Muscle layer of colon (tissue), 2 donors: ENCODE measurements around the gene IGFBP4.
A peak's percentile ranks its signal among the peaks of the same experiment; 100 is the strongest.

Source experiments
- H3K27ac ChIP-seq: one replicate; pipeline ENCODE4 v1.7.0; 2013; ENCODE audit warnings: low read depth, mild to moderate bottlenecking, low read length, moderate library complexity
- H3K27me3 ChIP-seq, 2 donors: one replicate each; pipeline ENCODE4 v1.7.0; 2013; ENCODE audit warnings: low read length in 2 of 2, mild to moderate bottlenecking in 2 of 2; ENCODE audit not compliant: insufficient read depth in 2 of 2, control insufficient read depth in 1 of 2
- H3K36me3 ChIP-seq: one replicate; pipeline ENCODE4 v1.7.0; 2013; ENCODE audit warnings: mild to moderate bottlenecking, low read length; ENCODE audit not compliant: insufficient read depth
- H3K4me1 ChIP-seq: one replicate; pipeline ENCODE4 v1.7.0; 2013; ENCODE audit warnings: mild to moderate bottlenecking, low read length; ENCODE audit not compliant: insufficient read depth
- H3K4me3 ChIP-seq, 2 donors: one replicate each; pipeline ENCODE4 v1.7.0; 2013; ENCODE audit warnings: low read length in 2 of 2, low read depth in 1 of 2, mild to moderate bottlenecking in 1 of 2, moderate library complexity in 1 of 2
- H3K9ac ChIP-seq: one replicate; pipeline ENCODE4 v1.7.0; 2013; ENCODE audit warnings: low read length
- H3K9me3 ChIP-seq: one replicate; pipeline ENCODE4 v1.7.0; 2013; ENCODE audit warnings: mild to moderate bottlenecking, low read length
- donor health status: abdominal sarcoma.
- donor health status: Adenocarcinoma of cecum.

The IGFBP4 gene

DNA sequence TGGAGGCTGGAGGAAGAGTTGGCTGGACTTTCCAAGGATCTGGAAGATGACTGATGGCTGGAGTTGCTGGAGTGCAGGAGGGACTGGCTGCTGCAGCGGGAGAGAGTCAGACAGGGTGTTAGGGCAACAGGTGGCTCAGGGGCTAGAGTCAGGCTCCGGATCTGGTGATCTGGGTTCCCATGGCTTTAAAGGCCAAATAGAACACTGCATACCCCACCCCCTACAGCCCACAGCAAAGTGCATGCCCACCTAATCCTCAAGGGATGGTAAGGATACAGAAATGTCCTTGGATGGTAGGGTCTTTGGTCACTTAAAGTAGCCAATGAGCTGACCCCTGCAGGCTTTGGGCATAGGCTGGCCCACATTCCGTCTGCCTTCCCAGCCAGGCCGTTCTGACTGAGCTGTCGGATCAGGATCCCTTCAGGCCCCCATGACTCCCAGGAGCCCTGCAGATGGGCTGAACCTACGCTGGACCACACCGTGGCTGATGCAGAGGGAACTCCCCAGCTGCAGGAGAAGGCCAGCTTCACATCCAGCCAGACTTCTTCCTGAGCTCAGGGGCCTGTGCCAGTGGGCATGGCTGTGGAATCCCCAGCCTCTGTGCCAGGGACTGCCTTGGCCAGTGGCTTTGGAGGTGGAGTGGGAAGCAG lies 44.2 kb downstream of the IGFBP4 start:
- no peaks in the 10 kb centered on the region for H3K9me3 ChIP-seq
- no peak overlapping the region for H3K9ac ChIP-seq
- H3K4me3 ChIP-seq: no peak overlapping the region
- peaks cover 68% of the 10 kb centered on the region for H3K4me1 ChIP-seq
- no peaks in the 10 kb centered on the region for H3K36me3 ChIP-seq
- H3K27me3 ChIP-seq: no peaks in the 10 kb centered on the region
- peak overlapping the region; percentile 64 for H3K27ac ChIP-seq

DNA sequence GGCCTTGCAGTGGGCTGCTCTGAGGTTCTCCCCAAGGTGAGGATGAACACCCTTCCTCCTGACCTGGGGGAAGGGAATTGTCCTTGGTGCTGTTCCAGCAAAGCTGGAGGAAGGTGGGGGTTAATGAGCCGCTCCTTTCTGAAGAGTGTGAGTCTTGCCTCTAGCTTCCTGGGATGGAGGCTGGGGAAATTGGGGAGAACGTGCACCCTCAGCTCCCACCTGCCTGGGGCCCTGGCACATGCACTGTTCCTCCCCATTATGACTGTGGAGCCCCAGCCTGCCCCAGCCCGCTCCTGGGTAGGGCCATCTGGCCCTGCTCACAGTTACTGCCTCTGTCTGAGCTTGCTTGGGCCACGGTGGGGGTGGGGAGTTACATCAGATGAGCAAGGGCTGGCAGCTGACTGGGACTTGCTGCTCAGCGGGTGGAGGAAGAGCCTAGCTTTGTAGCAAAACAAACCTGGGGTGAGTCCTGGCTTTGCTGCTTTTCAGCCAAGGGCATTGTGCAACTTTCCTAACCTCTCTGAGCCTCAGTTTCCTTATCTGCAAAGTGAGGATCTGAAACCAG lies 47.1 kb downstream of the IGFBP4 start:
- H3K27ac ChIP-seq: peak overlapping the region; percentile 87
- H3K4me1 ChIP-seq: peaks cover 76% of the 10 kb centered on the region
- H3K9me3 ChIP-seq: no peaks in the 10 kb centered on the region
- no peaks in the 10 kb centered on the region for H3K36me3 ChIP-seq
- no peaks in the 10 kb centered on the region for H3K27me3 ChIP-seq
- H3K4me3 ChIP-seq: no peak overlapping the region
- H3K9ac ChIP-seq: peak overlapping the region; percentile 13

DNA sequence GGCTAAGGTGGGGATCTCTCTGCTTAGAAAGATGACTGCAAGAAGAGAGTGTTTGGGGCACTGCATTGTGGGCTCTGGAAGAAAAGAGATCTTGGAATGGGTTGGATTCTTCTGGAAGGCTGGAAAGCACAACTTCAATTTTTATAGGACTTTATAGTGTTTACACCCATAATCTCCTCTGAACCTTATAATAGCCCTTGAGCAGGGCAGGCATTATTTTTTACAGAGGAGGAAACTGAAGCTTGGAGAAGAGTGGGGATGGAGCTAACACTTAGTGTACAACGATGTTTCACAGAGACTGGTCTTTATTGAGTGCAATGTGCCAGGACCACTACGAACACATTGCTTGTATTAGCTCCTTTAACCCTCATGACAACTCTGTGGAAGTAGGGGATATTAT lies 47.7 kb downstream of the IGFBP4 start:
- H3K9ac ChIP-seq: peak overlapping the region; percentile 13
- H3K4me1 ChIP-seq: peaks cover 71% of the 10 kb centered on the region
- no peaks in the 10 kb centered on the region for H3K27me3 ChIP-seq
- no peaks in the 10 kb centered on the region for H3K9me3 ChIP-seq
- H3K36me3 ChIP-seq: no peaks in the 10 kb centered on the region
- peak overlapping the region; percentile 87 for H3K27ac ChIP-seq
- H3K4me3 ChIP-seq: peak overlapping the region in 1 of 2 donors; percentile 7

GRCh38 chr17:40491486-40491885 lies 48.2 kb downstream of the IGFBP4 start:
- Histone ChIP-seq H3K27ac (peak overlapping the region; percentile 87), H3K36me3 (no peaks in the 10 kb centered on the region), H3K4me3 (peak overlapping the region in 1 of 2 donors; percentile 7), H3K4me1 (peaks cover 66% of the 10 kb centered on the region), H3K9me3 (no peaks in the 10 kb centered on the region), H3K27me3 (no peaks in the 10 kb centered on the region), H3K9ac (peak overlapping the region; percentile 13)

GRCh38 chr17:40493697-40494096 lies 50.4 kb downstream of the IGFBP4 start:
- Histone ChIP-seq H3K27me3 (no peaks in the 10 kb centered on the region), H3K4me1 (peaks cover 55% of the 10 kb centered on the region), H3K36me3 (no peaks in the 10 kb centered on the region), H3K9me3 (no peaks in the 10 kb centered on the region), H3K9ac (no peak overlapping the region), H3K4me3 (no peak overlapping the region), H3K27ac (peak overlapping the region; percentile 14)

DNA sequence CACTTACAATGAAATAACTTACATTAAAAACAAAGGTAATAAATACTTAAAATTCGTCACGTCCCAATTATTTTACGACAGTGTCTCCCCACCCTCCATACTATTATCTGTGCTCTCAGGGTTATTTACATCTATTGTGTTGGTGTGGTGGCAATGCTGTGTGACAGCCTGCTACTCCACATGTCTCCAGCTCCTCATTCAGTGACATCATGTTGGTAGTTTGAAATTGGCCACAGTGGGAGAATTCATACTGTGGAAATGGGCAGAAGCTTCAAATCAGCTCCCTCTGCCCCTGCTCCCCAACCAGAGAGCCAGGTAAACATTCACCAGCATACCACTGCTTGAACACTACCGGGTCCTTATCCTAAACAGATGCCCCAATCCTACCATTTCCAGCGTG lies 51.9 kb downstream of the IGFBP4 start:
- no peak overlapping the region for H3K9ac ChIP-seq
- no peaks in the 10 kb centered on the region for H3K9me3 ChIP-seq
- H3K27ac ChIP-seq: no peak overlapping the region
- peaks cover 54% of the 10 kb centered on the region for H3K4me1 ChIP-seq
- H3K27me3 ChIP-seq: no peaks in the 10 kb centered on the region
- no peak overlapping the region for H3K4me3 ChIP-seq
- H3K36me3 ChIP-seq: no peaks in the 10 kb centered on the region

- Histone ChIP-seq H3K4me1 (peaks cover 48% of the 10 kb centered on the region), H3K9ac (no peak overlapping the region), H3K27ac (no peak overlapping the region), H3K9me3 (no peaks in the 10 kb centered on the region), H3K27me3 (no peaks in the 10 kb centered on the region), H3K4me3 (no peak overlapping the region), H3K36me3 (no peaks in the 10 kb centered on the region)
These were observed 52.9 kb downstream of the IGFBP4 start for GRCh38 chr17:40496170-40496569.

DNA sequence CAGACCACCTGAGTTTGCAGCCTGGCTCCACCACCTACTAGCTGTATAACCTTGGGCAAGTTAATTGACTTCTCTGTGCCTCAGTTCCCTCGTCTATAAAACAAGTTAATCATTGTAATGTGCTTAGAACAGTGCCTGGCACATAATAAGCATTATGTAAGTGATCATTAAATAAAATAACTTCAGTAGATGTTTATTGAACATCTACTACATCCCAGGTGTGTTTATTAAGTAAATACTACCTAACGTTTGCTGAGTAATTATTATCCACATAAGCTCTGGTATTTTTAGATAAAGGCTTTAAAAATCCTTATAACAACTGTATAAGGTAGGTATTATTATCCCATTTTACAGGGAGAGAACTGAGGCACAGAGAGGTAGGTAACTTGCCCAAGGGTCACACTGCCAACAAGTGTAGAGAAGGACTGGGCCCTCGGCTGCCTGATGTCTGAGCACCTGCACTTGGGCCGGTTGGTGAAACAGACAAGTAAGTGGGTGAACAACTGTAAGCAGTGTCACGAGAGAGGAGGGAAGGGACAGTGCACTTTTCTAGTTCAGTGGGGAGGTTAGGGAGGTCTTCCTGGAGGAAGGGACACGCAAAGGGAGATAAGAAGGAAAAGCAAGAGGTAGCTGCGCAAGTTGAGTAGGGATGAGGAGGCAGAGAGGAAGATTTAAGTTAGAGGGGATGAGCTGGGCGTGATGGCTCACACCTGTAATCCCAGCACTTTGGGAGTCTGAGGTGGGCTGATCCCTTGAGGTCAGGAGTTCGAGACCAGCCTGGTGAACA lies 53.6 kb downstream of the IGFBP4 start:
- H3K9me3 ChIP-seq: no peaks in the 10 kb centered on the region
- H3K36me3 ChIP-seq: no peaks in the 10 kb centered on the region
- H3K27ac ChIP-seq: no peak overlapping the region
- peaks cover 42% of the 10 kb centered on the region for H3K4me1 ChIP-seq
- no peak overlapping the region for H3K9ac ChIP-seq
- no peak overlapping the region for H3K4me3 ChIP-seq
- no peaks in the 10 kb centered on the region for H3K27me3 ChIP-seq

DNA sequence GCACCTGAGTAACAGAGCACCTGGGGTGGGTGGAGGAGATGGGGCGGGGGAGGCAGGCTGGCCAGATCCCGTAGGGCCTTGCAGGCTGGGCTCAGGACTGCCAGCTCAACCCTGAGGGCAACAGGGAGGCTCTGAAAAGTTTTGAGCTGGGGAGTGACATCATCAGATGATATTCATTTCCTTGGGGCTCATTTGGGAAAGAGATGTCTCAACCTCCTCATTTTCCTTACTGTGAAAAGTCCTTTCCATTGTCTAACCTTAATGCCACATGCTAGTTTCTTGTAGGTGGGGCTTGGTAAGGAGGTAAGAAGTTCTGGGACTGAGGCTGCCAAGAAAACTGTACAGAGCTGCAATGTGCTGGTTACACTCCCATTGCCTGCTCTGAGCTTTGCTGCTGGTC lies 54.4 kb downstream of the IGFBP4 start:
- H3K27me3 ChIP-seq: no peaks in the 10 kb centered on the region
- H3K4me3 ChIP-seq: peak overlapping the region in 1 of 2 donors; percentile 3
- no peaks in the 10 kb centered on the region for H3K36me3 ChIP-seq
- H3K9me3 ChIP-seq: no peaks in the 10 kb centered on the region
- H3K4me1 ChIP-seq: peaks cover 38% of the 10 kb centered on the region
- peak overlapping the region; percentile 72 for H3K27ac ChIP-seq
- H3K9ac ChIP-seq: no peak overlapping the region

GRCh38 chr17:40498281-40499084 lies 55.2 kb downstream of the IGFBP4 start:
- Histone ChIP-seq H3K9ac (no peak overlapping the region), H3K36me3 (no peaks in the 10 kb centered on the region), H3K4me1 (peaks cover 35% of the 10 kb centered on the region), H3K27me3 (no peaks in the 10 kb centered on the region), H3K4me3 (no peak overlapping the region), H3K27ac (peak overlapping the region; percentile 72), H3K9me3 (no peaks in the 10 kb centered on the region)

GRCh38 chr17:40499551-40500189 lies 56.4 kb downstream of the IGFBP4 start:
- Histone ChIP-seq H3K4me1 (peaks cover 30% of the 10 kb centered on the region), H3K9ac (no peak overlapping the region), H3K27ac (peak overlapping the region; percentile 67), H3K36me3 (no peaks in the 10 kb centered on the region), H3K4me3 (peak overlapping the region in 1 of 2 donors; percentile 12), H3K9me3 (no peaks in the 10 kb centered on the region), H3K27me3 (no peaks in the 10 kb centered on the region)
